GM12875 (cell line): ENCODE data around the gene PNMA8B.

Experiments
- H3K4me3 ChIP-seq: one replicate; pipeline ENCODE4 v1.5.1; 2011; ENCODE audit warnings: low read depth, low read length, control low read depth
- CTCF ChIP-seq: IDR thresholded peaks from 2 replicates; pipeline ENCODE4 v1.5.1; 2011; ENCODE audit warnings: low read depth, mild to moderate bottlenecking, control low read depth, inconsistent platforms, low read length, moderate library complexity, borderline replicate concordance; ENCODE audit not compliant: insufficient read depth

The PNMA8B gene

GRCh38 chr19:46452186-46452585 is 43.5 kb downstream of the PNMA8B start:
- H3K4me3 ChIP-seq: no peak overlapping the region
- TF ChIP-seq CTCF: no peak

- no peak for TF ChIP-seq CTCF
- no peak overlapping the region for H3K4me3 ChIP-seq
These were observed 44.3 kb downstream of the PNMA8B start for GRCh38 chr19:46451352-46451751.

- H3K4me3 ChIP-seq: no peak overlapping the region
- TF ChIP-seq CTCF: no peak
These were observed 44.9 kb downstream of the PNMA8B start for GRCh38 chr19:46450737-46451136.

GRCh38 chr19:46449228-46449627 is 46.4 kb downstream of the PNMA8B start:
- H3K4me3 ChIP-seq: no peak overlapping the region
- TF ChIP-seq CTCF: no peak

GRCh38 chr19:46448601-46449000 is 47.1 kb downstream of the PNMA8B start:
- no peak for TF ChIP-seq CTCF
- H3K4me3 ChIP-seq: no peak overlapping the region

GRCh38 chr19:46447824-46448223 is 47.8 kb downstream of the PNMA8B start:
- no peak overlapping the region for H3K4me3 ChIP-seq
- no peak for TF ChIP-seq CTCF

GRCh38 chr19:46447006-46447405 is 48.7 kb downstream of the PNMA8B start:
- H3K4me3 ChIP-seq: no peak overlapping the region
- no peak for TF ChIP-seq CTCF
